Activated CD4-positive, alpha-beta T cell treated with anti-CD3 and anti-CD28 coated beads for 48 hours (primary cell): Measurements from ENCODE around the gene SYAP1.
"Not testable (repeated sequence)": the region's sequence is repeated elsewhere in the genome, so short reads cannot be mapped to it uniquely, and the experiment has no call there.

ENCODE experiments used
- DNase-seq: peaks from one replicate; pipeline ENCODE4 v3.0.0-alpha.2; 2020

The SYAP1 gene

GRCh38 chrX:16726347-16726988 lies 7.1 kb downstream of the SYAP1 start:
- DNase-seq: not testable (repeated sequence)

GRCh38 chrX:16727637-16728036 lies 8.2 kb downstream of the SYAP1 start:
- DNase-seq: no peak

GRCh38 chrX:16730450-16730849 lies 11.0 kb downstream of the SYAP1 start:
- DNase-seq: no peak

GRCh38 chrX:16733013-16733412 lies 13.6 kb downstream of the SYAP1 start:
- DNase-seq: no peak

GRCh38 chrX:16737024-16737423 lies 17.6 kb downstream of the SYAP1 start:
- DNase-seq: no peak

DNA sequence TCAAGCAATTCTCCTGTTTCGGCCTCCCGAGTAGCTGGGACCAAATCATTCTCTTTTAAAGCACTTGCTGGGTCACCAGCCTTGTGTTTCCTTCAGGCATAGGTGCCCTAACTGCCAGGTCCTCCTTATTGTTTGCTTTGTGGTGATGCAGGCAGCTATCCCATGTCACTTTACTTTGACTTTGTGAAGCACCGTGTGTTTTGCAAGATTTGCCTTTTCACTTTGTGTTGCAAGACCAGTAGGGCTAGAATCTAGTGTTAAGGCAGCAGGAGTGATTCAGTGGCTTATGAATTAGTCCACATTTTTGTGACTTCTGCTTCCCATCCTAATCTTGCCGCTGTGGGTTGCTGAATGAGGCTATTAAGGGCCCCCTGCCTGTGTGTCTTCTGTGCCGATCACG lies 20.2 kb downstream of the SYAP1 start:
- DNase-seq: no peak

GRCh38 chrX:16743604-16744325 lies 24.4 kb downstream of the SYAP1 start:
- no peak for DNase-seq

GRCh38 chrX:16745102-16745501 lies 25.7 kb downstream of the SYAP1 start:
- DNase-seq: no peak

DNA sequence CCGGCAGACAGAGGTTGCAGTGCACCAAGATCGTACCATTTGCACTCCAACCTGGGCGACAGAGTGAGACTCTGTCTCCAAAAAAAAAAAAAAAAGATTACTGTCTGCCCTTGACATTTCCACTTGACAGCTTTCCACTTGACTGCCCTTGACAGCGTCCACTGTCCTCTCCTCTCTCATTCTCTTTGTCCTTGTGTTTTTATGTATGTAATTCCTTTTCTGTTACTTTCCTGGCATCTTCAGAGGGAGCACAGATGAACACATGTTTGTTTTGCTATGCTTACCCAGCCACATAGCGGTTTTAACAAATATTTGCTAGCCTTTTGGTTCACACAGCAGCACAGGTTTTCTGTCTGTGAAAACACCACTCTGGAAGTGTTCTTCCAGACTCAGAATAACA lies 26.2 kb downstream of the SYAP1 start:
- no peak for DNase-seq

DNA sequence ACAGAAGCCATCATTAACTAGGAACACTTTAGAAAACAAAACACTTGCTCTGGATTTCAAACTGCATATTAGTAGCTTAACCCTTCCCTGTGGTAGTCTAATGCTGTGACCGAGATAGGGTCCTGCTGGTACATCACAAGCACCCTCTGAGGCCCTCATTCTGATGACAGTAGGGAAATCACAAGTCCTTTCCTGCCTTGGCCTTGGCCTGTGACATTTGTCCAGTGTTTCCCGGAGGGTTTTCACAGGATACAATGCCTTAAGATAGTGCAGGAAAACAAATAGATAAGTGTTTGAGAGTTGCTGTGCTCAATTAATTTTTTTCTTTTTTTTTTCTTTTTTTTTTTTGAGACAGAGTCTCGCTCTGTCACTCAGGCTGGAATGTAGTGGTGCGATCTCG lies 29.0 kb downstream of the SYAP1 start:
- DNase-seq: no peak

DNA sequence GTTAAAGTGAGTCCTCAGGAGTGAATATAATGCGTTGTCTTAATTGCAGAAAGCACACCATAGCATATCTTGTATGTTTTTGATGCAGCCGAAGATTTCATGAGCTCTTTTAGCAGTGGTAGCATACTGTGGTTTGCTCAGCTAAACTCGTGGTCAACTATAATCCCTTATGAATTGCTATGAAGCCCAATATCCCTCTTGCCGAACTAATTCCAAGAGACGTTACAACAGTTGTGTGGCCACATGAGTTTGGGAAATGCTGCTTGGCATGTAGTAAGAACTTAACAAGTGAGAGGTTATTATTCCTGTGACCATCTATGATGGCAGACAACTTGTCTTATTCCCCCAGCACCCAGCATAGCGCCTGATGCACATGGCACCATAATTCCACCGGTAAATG lies 30.7 kb downstream of the SYAP1 start:
- DNase-seq: no peak

- no peak for DNase-seq
Measured at GRCh38 chrX:16754019-16754418, 34.6 kb downstream of the SYAP1 start.

DNA sequence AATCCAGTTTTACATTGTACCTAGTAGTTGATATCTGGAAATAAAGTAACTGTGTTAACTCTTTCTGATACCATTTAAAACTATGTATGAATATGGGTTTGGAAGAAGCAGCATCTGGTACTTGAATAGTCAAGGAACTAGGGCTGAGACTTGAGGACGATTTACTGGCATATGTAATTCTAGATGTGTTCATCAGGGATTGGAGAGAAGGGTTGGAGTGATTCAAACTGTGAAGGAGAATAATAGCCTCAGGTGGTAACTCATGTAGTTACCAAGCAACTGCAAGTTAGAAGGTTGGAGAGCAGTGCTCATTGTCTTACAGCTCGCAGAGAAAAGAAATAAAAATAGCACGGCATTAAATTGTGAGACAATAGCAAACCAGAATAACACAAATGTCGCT lies 37.3 kb downstream of the SYAP1 start:
- DNase-seq: no peak

DNA sequence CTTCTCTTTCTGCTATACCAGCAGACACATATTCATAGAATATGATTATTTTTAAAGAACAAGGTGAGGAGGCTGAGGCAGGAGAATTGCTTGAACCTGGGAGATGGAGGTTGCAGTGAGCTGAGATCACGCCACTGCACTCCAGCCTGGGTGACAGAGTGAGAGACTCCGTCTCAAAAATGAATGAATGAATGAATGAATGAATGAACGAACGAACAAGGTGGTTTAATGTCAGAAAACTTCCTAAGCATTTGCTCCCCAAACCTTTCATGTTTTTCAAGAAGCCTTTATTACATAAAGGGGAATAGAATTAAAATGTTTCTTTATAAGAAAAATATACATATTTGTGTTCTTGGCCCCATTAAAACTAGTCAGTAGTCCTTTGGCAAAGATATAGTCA lies 42.1 kb downstream of the SYAP1 start:
- not testable (repeated sequence) for DNase-seq

DNA sequence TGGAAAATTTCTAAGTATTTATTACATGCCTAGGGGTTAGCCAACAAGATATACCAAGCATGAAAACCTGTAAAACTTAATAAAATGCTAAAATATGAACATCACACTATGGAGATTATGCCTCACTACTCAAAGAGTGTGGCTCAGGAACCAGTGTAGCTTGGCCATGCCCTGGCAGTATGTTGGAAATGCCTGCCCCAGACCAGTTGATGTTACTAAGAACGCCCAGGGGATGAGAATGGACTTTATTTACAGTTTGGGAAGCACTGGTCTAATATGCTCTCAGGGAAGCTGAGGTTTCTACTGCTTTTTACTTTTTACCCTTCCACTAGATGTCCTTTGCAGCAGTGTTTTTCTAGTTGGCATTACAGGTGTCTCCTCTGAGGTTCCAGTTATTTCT lies 43.2 kb downstream of the SYAP1 start:
- DNase-seq: no peak

- DNase-seq: no peak
Measured at GRCh38 chrX:16765594-16765993, 46.2 kb downstream of the SYAP1 start.

DNA sequence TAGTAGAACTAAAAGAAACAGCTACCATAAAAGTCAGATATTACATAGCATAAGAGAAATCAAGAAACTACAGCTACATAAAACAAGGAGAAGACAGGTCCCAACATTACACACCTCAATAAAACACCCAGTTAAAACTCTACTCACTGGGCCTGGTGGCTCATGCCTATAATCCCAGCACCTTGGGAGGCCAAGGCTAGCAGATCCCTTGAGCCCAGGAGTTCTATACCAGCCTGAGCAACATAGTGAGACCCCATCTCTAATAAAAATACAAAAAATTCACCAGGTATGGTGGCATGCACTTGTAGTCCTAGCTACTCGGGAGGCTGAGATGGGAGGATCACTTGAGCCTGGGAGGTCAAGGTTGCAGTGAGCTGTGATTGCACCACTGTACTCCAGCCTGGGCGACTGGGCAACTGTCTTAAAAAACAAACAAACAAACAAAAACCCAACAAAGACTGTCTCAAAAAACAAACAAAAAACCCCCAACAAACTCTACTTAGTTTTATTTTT lies 51.6 kb downstream of the SYAP1 start:
- no peak for DNase-seq

DNA sequence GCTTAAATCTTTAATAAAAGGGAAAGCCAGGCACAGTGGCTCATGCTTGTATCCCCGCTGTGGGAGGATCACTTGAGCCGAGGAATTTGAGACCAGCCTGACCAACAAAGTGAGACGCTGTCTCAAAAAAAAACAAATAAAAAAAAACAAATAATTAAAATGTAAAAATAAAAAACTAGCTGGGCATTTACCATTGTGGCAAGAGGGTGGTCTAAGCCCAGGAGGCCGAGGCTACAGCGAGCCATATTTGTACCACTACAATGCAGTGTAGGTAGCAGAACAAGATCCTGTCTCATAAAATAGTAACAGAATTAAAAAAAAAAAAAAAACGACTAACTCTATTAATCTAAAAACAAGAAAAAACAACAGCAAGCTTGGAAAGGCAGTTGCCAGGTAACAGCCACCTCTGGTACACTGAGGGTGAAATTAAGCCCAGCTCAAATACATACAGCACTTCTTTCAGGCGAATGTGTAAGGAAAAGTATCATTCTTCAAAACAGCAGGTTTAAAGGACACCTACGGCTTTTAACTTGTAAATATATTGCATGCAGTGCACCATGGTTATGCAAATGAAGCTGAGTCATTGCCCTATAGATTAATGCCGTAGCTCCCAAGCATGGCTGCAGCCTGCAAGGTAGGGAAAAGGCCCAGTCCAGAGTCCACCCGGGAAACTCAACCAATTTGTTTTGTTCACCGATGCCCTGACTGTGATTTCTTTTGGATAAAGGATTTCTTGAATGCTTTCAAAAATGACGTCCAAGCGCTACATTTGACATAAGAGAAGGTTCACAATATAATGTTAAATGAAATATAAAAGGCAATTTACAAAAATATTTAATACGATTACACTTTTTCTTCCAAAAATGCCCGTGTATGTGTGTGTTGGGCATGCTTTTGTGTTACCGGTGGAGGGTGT lies 52.3 kb downstream of the SYAP1 start:
- peak; percentile 14 for DNase-seq

DNA sequence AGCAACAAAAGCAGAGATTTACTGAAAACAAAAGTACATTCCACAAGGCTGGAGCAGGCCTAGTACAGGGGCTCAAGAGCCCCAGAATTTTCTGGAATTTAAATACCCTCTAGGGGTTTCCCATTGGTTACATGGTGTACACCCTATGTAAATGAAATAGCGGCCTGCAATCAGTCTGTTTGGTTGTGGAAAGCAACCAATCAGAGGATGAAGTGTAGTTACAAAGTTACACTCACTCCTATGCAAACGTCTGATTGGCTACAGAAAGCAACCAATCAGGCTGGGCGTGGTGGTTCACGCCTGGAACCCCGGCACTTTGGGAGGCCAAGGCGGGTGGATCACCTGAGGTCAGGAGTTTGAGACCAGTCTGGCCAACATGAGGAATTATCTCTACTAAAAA lies 53.0 kb downstream of the SYAP1 start:
- DNase-seq: no peak

DNA sequence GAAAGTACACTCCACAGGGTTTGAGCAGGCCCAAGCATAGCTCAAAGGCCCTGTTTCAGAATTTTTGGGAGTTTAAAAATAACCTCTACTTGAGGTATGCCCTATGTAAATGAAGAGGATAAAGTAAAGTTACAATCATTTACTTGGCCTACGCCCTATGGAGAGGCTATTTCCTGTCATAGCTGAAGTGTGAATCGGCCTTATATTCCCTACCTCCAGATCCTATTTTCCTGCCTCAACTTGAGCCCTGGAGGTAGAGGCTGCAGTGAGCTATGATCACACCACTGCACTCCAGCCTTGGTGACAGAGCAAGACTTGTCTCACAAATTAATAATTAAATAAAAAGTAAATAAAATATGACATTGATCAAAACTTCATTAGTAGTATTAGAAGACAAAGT lies 55.3 kb downstream of the SYAP1 start:
- DNase-seq: no peak

GRCh38 chrX:16778545-16778944 lies 59.1 kb downstream of the SYAP1 start:
- DNase-seq: no peak

DNA sequence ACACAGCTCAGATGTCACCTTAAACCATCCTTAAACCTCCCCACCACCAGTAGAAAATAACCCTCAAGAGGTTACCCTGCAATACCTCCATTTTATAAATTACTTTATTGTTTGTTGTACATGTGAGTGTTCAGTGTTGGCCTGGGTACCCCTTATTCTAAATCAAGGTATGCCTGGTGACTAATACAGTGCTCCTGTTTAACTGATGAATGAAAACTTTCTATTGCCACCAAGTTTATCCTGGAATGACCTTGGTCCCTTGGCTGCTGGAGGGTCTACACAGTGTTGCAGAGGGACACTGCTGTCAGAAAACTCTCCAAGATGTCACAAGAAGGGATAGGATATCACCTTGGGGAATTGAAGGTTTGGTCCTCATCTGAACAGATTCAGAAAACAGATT lies 59.6 kb downstream of the SYAP1 start:
- no peak for DNase-seq

DNA sequence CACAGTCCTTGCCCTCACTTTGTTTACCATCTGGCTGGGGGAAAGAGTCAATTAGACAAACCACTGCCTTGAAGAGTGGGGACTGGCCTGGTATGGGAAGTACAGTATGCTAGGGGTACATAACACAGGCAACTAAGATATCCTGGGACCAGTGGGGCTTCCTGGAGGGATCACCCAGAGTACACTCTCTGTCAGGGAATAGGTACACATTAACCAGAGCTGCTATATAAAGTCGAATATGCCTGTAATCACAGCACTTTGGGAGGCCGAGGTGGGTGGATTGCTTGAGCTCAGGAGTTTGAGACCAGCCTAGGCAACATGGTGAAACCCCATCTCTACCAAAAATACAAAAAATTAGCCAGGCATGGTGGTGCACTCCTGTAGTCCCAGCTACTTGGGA lies 60.4 kb downstream of the SYAP1 start:
- not testable (repeated sequence) for DNase-seq

- no peak for DNase-seq
Measured at GRCh38 chrX:16783452-16783851, 64.0 kb downstream of the SYAP1 start.
